HCT116 (cell line): ENCODE data around the gene CWF19L1. TPM values are rescaled to one million over a fixed set of nuclear protein-coding genes. Genes with fewer than 3 reads are reported as not detected.

Experiments used
- ATAC-seq: fragments of 200-7000 bp; cut with Tn5 transposase; 2 replicates; pipeline ENCODE4 v1.9.1; 2020; ENCODE audit warnings: mild to moderate bottlenecking, moderate library complexity
- BruUV-seq: library from RNA; stranded (reverse); fragments of 400-500 nt; replicated peaks from 2 replicates; lab custom pipeline; 2021; lab: Mats Ljungman, UMichigan
- CTCF ChIA-PET: fragments of 300-600 bp; sonication (Branson Sonifier 250); formaldehyde crosslinking; loops from one replicate; lab custom pipeline; 2021; ENCODE audit warnings: antibody characterized with exemption; lab: Charles Lee
- POLR2A ChIA-PET: fragments of 300-600, 350-600 bp; sonication (Branson Sonifier 250); formaldehyde crosslinking; loops from one replicate; lab custom pipeline; 2021; ENCODE audit warnings: antibody characterized with exemption; lab: Charles Lee
- RAD21 ChIA-PET, 2 experiments: fragments of 300-600 bp; sonication (Branson Sonifier 250); formaldehyde crosslinking; loops; one replicate each; lab custom pipeline; 2023; ENCODE audit warnings: low total read pairs in 2 of 2; ENCODE audit not compliant: uncharacterized antibody in 2 of 2, unreplicated experiment in 2 of 2, low non-redundant PET in 1 of 2; lab: Charles Lee
- DNase-seq: peaks from one replicate; pipeline ENCODE4 v3.0.0-alpha.2; 2010; ENCODE audit warnings: low read depth, low spot score
- H2AFZ ChIP-seq: fragments of 200-600 bp; shearing (Covaris generic), sonication (generic); 2 replicates; pipeline ENCODE4 v1.6.1; 2017; ENCODE audit warnings: low read depth, mixed run types, mixed read lengths, antibody characterized with exemption, low read length; ENCODE audit not compliant: poor library complexity, severe bottlenecking
- H3K27ac ChIP-seq: 2 replicates; pipeline ENCODE4 v1.5.1; 2012; ENCODE audit warnings: low read depth, low read length
- H3K27me3 ChIP-seq: fragments of 200-600 bp; sonication (generic); 2 replicates; pipeline ENCODE4 v1.6.1; 2016; ENCODE audit warnings: mixed run types, low read length, mixed read lengths; ENCODE audit not compliant: insufficient read depth
- H3K36me3 ChIP-seq, 2 experiments: fragments of 200-500 bp in 1 of 2; fragments of 200-600 bp in 1 of 2; sonication (Bioruptor generic) in 1 of 2; sonication (generic) in 1 of 2; 2 replicates each; pipeline versions ENCODE4 v1.5.1 to v1.6.1; 2014 to 2016; ENCODE audit warnings: low read length in 2 of 2, inconsistent platforms in 1 of 2, mixed read lengths in 1 of 2, mixed run types in 1 of 2; ENCODE audit not compliant: insufficient read depth in 2 of 2, control insufficient read depth in 1 of 2
- H3K4me1 ChIP-seq, 2 experiments: fragments of 200-600 bp in 1 of 2; sonication (generic) in 1 of 2; 2 replicates each; pipeline versions ENCODE4 v1.5.1 to v1.6.1; 2012 to 2017; ENCODE audit warnings: low read length in 2 of 2, inconsistent platforms in 1 of 2, mild to moderate bottlenecking in 1 of 2, mixed read lengths in 1 of 2, mixed run types in 1 of 2, moderate library complexity in 1 of 2; ENCODE audit not compliant: insufficient read depth in 2 of 2, control insufficient read depth in 1 of 2
- H3K4me2 ChIP-seq: fragments of 200-600 bp; sonication (generic); 2 replicates; pipeline ENCODE4 v1.6.1; 2017; ENCODE audit warnings: mixed run types, low read length, mixed read lengths
- H3K4me3 ChIP-seq, 2 experiments: fragments of 200-600 bp in 1 of 2; sonication (generic) in 1 of 2; replicated peaks in 1 of 2; 2 replicates each; pipeline ENCODE4 v1.5.1; 2011 to 2016; ENCODE audit warnings: low read length in 2 of 2, control low read depth in 1 of 2, low read depth in 1 of 2, mild to moderate bottlenecking in 1 of 2, mixed read lengths in 1 of 2, mixed run types in 1 of 2
- H3K79me2 ChIP-seq: fragments of 200-600 bp; sonication (generic); 2 replicates; pipeline ENCODE4 v1.6.1; 2017; ENCODE audit warnings: mild to moderate bottlenecking, mixed run types, low read length, moderate library complexity, mixed read lengths; ENCODE audit not compliant: insufficient read depth
- H3K9ac ChIP-seq: fragments of 200-600 bp; sonication (generic); 2 replicates; pipeline ENCODE4 v1.6.1; 2016; ENCODE audit warnings: low read length, mixed read lengths
- H3K9me2 ChIP-seq: fragments of 200-600 bp; sonication (generic), shearing (Covaris generic); 2 replicates; pipeline ENCODE4 v1.6.1; 2017; ENCODE audit warnings: mixed run types, mild to moderate bottlenecking, moderate library complexity; ENCODE audit not compliant: insufficient read depth
- H3K9me3 ChIP-seq, 2 experiments: fragments of 200-500 bp in 1 of 2; fragments of 200-600 bp in 1 of 2; sonication (Bioruptor generic) in 1 of 2; sonication (generic) in 1 of 2; 2 replicates each; pipeline ENCODE4 v1.6.1; 2014 to 2017; ENCODE audit warnings: low read length in 2 of 2, mixed read lengths in 2 of 2, inconsistent platforms in 1 of 2, low read depth in 1 of 2, mild to moderate bottlenecking in 1 of 2, mixed run types in 1 of 2, moderate library complexity in 1 of 2; ENCODE audit not compliant: control insufficient read depth in 1 of 2, insufficient read depth in 1 of 2
- H4K20me1 ChIP-seq: fragments of 200-600 bp; sonication (generic), shearing (Covaris generic); 2 replicates; pipeline ENCODE4 v1.6.1; 2017; ENCODE audit warnings: mixed run types, mild to moderate bottlenecking, moderate library complexity; ENCODE audit not compliant: insufficient read depth
- CBX3 ChIP-seq: IDR thresholded peaks from 2 replicates; pipeline ENCODE4 v1.6.1; 2012; ENCODE audit warnings: low read depth
- CTCF ChIP-seq, 3 experiments: fragments of 200-600 bp in 1 of 3; sonication (generic) in 1 of 3; IDR thresholded peaks in 2 of 3; conservative IDR thresholded peaks in 1 of 3; 2 replicates each; pipeline ENCODE4 v1.5.1; 2012 to 2017; ENCODE audit warnings: low read depth in 2 of 3, low read length in 2 of 3, antibody characterized with exemption in 1 of 3, borderline replicate concordance in 1 of 3, control low read depth in 1 of 3, mild to moderate bottlenecking in 1 of 3, mixed read lengths in 1 of 3, mixed run types in 1 of 3, moderate library complexity in 1 of 3; ENCODE audit not compliant: insufficient read depth in 1 of 3
- FOSL1 ChIP-seq: IDR thresholded peaks from 2 replicates; pipeline ENCODE4 v1.6.1; 2012; ENCODE audit warnings: low read depth
- POLR2AphosphoS5 ChIP-seq: IDR thresholded peaks from 2 replicates; pipeline ENCODE4 v1.6.1; 2011; ENCODE audit warnings: mild to moderate bottlenecking, low read depth, low read length, moderate library complexity
- REST ChIP-seq: IDR thresholded peaks from 2 replicates; pipeline ENCODE4 v1.6.1; 2012; ENCODE audit warnings: low read depth
- SP1 ChIP-seq: IDR thresholded peaks from 2 replicates; pipeline ENCODE4 v1.6.1; 2012; ENCODE audit warnings: low read depth
- SRF ChIP-seq: IDR thresholded peaks from 2 replicates; pipeline ENCODE4 v1.6.1; 2012; ENCODE audit warnings: low read depth
- TCF7L2 ChIP-seq: IDR thresholded peaks from 2 replicates; pipeline ENCODE4 v1.7.0; 2011; ENCODE audit warnings: borderline replicate concordance, inconsistent platforms; ENCODE audit not compliant: insufficient read depth, insufficient read length; ENCODE audit errors: extremely low read depth
- ZBTB33 ChIP-seq: IDR thresholded peaks from 2 replicates; pipeline ENCODE4 v1.6.1; 2011; ENCODE audit warnings: mild to moderate bottlenecking, low read length, moderate library complexity; ENCODE audit not compliant: insufficient replicate concordance; ENCODE audit errors: extremely low read depth
- ZFX ChIP-seq: fragments of 450-650 bp; IDR thresholded peaks from 2 replicates; pipeline ENCODE4 v1.6.1; 2017
- intact Hi-C: fragments of 100-400 bp; cut with micrococcal nuclease; formaldehyde crosslinking; loops from 2 replicates; pipeline ENCODE4 v1.10.0; 2022
- total RNA-seq: library from RNA; stranded (reverse); gene quantifications from one replicate; pipeline ENCODE4 v1.2.1, GENCODE V29; 2021; ENCODE audit not compliant: unreplicated experiment

Gene CWF19L1
- total RNA-seq, 1 experiment from 2014 or later = 41.7 TPM

GRCh38 chr10:100208276-100208675 lies 59.2 kb downstream of the CWF19L1 start:
- RAD21 ChIA-PET = no interaction called here
- Histone ChIP-seq H4K20me1 (no peaks in the 10 kb centered on the region), H3K9ac (no peak overlapping the region), H3K27ac (no peak overlapping the region), H2AFZ (no peak overlapping the region), H3K27me3 (no peaks in the 10 kb centered on the region), H3K9me2 (no peaks in the 10 kb centered on the region), H3K4me2 (no peak overlapping the region), H3K9me3 (no peaks in the 10 kb centered on the region), H3K79me2 (no peaks in the 10 kb centered on the region), H3K36me3 (peaks cover 31 to 42% of the 10 kb centered on the region in 2 experiments), H3K4me1 (no peaks in the 10 kb centered on the region), H3K4me3 (no peak overlapping the region)
- CTCF ChIA-PET = no interaction called here
- ATAC-seq (no peak), DNase-seq (no peak)
- TF ChIP-seq TCF7L2 (no peak), CTCF (IDR thresholded peaks at IDR 0.05 in 2 of 3, conservative IDR thresholded peaks at IDR 0.05 in 1 of 3; ENCODE audit: borderline replicate concordance in 1 of 3, insufficient read depth in 1 of 3, low read depth in 2 of 3, low read length in 2 of 3) (no peak), SP1 (no peak), POLR2AphosphoS5 (no peak), ZBTB33 (no peak), REST (no peak), SRF (no peak), FOSL1 (no peak), CBX3 (no peak), ZFX (no peak)
- intact Hi-C loops = no loop called here
- no TSS peak for BruUV-seq
- POLR2A ChIA-PET = no interaction called here
